GM19240 (cell line): Measurements from ENCODE around the gene MAST3.
"Not testable (repeated sequence)": the region's sequence is repeated elsewhere in the genome, so short reads cannot be mapped to it uniquely, and the experiment has no call there.

Experiments used
- DNase-seq: peaks from one replicate; pipeline ENCODE4 v3.0.0; 2011; ENCODE audit warnings: low spot score; ENCODE audit not compliant: insufficient read length

The MAST3 gene

DNA sequence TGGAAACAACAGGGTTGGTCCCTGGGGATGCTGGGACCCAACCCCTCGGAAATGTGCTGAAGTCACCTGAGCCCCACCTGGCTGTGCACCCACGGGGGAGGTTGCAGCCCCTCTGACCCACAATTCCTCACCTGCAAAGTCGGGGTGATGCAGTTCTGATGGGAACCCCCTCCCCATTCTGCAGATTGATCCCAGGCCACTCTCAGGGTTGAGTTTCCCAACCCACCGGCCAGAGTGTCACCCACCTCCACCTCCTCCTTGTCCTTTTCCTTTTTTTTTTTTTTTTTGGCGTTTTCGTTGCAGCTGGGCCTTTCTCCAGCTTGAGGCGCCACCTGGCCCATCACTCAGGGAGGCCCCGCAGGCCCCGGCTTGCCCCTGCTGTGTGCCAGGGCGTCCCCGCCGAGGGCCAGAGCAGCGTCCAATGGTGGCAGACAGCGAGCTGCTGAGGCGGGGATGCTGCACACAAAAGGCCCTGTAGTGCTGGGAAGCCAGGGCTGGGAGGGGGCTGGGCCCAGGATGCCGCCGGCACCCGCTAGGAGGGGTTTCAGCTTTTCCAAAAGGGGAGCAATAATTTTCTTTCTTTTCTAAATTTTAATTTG, 60.0 kb downstream of the MAST3 start:
- no peak for DNase-seq

DNA sequence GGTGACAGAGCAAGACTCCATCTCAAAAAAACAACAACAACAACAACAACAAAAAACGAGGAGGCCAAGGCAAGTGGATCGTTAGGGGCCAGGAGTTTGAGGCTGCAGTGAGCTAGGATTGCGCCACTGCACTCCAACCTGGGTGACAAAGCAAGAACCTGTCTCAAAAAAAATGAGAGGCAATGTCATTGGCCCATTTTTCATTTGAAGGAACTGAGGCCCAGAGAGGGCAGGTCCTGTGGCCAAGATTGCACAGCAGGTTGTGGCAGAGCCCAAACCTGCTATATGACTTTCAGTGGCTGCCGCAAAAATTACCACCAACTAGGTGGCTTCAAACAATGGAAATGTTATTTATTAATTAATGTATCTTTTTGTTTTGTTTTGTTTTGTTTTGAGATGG, 60.9 kb downstream of the MAST3 start:
- DNase-seq, result no peak

DNA sequence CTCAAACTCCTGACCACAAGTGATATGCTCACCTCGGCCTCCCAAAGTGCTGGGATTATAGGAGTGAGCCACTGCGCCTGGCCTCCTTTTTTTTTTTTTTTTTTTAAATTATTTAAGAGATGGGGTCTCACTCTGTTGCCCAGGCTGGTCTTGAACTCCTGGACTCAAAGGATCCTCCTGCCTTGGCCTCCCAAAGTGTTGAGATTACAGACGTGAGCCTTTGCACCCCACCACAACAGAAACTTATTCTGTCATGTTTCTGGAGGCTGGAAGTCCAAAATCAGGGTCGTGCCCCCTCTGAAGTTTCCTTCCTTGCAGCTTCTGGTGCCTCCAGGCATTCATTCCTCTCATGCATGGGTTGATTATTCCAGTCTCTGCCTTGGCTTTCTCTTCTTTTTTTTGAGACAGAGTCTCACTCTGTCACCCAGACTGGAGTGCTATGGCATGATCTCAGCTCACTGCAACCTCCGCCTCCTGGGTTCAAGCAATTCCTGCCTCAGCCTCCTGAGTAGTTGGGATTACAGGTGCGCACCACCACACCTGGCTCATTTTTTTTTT, 61.6 kb downstream of the MAST3 start:
- DNase-seq, result not testable (repeated sequence)

GRCh38 chr19:18159810-18160209, 62.2 kb downstream of the MAST3 start:
- no peak for DNase-seq

GRCh38 chr19:18160493-18160970, 63.0 kb downstream of the MAST3 start:
- no peak for DNase-seq

DNA sequence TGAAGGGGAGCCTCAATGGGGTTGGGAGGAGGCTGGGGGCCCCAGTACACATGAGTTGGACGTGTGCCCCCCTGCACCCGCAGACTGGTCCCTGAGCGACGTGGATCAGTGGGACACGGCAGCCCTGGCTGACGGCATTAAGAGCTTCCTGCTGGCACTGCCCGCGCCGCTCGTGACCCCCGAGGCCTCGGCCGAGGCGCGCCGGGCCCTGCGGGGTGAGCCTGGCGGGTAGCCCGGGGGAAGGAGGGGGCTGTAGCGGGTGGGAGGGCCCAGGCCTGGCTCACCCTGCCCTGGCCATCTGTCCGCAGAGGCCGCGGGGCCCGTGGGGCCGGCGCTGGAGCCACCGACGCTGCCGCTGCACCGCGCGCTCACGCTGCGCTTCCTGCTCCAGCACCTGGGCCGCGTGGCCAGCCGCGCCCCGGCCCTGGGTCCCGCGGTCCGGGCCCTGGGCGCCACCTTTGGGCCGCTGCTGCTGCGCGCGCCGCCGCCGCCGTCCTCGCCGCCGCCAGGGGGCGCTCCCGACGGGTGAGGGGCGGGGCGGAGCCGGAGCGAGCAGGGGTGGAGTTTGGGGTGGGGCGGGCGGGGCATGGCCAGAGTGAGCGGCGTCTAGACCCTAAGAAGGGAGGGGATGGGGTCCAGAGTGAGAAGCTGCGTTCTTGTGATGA, 63.5 kb downstream of the MAST3 start:
- peak; percentile 93 for DNase-seq

GRCh38 chr19:18161636-18162002, 64.0 kb downstream of the MAST3 start:
- DNase-seq, result no peak

- no peak for DNase-seq
Measured at GRCh38 chr19:18164072-18164471, 66.5 kb downstream of the MAST3 start.

- DNase-seq, result no peak
Measured at GRCh38 chr19:18165794-18166544, 68.4 kb downstream of the MAST3 start.

- peak; percentile 0 for DNase-seq
Measured at GRCh38 chr19:18167011-18167410, 69.4 kb downstream of the MAST3 start.

DNA sequence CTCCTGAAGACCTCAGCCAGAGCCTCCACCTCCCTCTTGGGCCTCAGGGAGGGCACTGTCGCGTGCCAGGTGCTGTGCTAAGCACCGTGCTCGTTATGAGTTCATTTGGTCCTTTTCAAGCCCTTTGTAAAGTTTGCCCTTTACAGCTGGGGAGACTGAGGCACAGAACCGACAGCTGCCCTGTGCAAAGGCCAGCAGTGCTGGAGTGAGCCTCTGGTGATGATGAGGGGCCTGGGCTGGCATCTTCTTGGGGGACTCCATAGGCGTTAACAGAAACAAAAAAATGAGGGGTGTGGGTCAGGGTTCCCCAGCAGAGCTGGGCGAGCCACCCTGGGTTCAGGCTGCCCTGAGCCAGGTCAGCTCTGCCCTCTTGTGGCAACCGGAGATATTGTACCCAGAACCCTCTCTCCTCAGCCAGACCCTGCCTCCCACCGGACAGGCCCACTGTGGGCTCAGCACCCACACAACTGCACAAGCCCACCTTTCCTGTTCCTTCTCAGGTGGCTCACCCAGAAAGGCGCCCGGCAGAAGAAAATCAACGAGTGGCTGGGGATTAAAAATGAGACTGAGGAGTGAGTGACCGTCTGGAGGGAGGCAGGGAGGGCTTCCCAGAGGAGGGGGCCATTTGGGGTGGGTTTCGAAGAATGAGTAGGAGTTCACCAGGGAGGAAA, 70.5 kb downstream of the MAST3 start:
- DNase-seq, result peak; percentile 94

DNA sequence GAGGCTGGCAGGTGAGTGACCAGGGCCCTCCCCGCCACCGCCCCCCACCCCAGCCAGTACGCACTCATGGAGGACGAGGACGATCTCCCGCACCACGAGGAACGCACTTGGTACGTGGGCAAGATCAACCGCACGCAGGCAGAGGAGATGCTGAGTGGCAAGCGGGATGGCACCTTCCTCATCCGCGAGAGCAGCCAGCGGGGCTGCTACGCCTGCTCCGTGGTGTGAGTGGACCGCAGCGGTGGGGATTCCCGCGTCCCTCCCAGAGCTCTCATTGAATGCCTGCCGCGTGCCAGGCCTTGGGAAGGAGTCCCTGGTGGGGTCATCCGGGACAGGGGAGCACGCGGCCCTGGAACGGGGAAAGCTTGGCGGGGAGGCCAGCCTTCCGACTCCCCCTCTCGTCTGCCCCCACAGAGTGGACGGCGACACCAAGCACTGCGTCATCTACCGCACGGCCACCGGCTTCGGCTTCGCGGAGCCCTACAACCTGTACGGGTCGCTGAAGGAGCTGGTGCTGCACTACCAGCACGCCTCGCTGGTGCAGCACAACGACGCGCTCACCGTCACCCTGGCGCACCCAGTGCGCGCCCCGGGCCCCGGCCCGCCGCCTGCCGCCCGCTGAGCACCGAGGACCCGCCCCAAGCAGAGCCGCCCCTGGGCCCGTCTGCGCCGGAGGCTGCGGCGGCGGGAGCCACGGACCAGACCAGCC, 71.2 kb downstream of the MAST3 start:
- DNase-seq, result peak; percentile 0

DNA sequence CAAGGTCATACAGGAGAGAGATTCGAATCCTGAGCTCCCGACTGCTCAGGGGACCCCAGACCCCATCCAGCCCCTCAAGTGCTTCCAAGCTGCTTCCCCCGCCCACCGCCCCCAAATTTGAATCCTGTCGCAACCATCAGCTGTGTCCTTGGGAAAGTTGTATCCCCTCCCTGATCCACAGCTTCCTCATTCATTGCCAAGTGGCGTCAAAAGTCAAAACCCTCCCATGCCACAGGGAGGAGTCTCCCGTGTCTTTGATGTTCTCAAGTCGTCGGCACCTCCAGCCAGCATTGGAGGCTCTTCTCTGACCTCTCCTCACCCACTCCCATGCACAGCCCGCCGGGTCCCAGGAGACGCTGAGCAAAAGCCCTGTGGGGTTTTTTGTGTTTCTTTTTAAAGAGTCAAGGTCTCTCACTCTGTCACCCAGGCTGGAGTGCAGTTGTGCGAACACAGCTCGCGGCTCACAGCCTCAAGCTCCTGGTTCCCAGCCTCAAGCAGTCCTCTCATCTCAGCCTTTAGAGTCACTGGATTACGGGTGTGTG, 73.2 kb downstream of the MAST3 start:
- DNase-seq, result no peak

DNA sequence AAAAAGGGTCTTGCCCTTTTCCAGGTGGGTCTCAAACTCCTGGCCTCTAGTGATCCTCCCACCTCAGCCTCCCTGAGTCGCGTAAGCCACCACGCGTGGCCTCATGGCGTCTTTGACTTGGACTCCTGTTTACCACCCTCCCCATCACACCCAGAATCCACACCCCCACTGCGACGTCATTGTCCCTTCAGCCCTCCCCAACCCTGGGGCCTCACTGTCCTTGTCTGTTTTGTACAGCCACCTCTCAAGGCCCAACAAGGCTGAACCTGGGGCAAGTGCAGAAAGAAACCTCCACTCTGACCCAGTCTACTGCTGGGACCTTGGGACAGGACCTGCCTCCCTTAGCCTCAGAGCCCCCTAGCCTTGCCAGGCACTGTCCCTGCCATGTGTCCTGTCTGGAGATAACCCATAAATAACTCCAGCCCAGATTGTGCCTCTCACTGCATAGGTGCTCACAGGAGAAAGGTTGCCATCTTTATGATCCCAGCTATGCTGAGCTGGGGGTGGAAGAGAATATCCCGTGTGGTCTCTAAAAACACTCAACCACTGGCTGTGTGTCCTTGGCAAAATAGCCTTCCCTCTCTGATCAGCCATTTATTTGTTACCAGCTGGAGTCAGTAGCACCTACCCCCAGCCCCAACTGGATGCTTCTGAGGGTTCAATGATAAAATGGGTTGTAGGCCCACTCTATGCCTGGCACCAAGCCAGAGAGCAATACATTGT, 74.2 kb downstream of the MAST3 start:
- no peak for DNase-seq

- no peak for DNase-seq
Measured at GRCh38 chr19:18172331-18173053, 74.9 kb downstream of the MAST3 start.

DNA sequence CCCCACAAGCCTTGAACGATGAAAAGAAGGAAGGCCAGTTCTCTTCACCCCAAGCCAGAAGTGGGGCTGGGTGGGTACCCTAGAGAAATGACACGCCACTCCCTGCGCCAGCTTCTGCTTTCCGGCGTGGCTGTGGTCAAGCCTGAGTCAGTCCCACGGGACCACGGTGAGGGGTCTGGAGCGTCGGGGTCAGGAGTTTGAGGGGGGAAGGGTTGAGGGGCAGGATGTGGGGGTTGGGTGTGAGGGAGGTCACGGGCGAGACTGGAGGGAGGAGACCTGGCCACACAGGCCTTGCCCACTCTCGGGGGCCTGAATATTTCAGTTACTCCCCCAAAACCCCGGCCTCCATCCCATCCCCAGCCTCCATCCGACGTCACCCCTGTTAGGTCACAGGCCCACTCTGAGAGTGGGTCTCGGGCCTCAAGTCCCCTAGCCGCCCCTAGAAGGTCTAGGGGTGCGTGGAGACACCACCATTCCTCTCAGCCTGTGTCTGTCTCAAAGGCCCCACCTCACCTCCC, 75.5 kb downstream of the MAST3 start:
- no peak for DNase-seq

DNA sequence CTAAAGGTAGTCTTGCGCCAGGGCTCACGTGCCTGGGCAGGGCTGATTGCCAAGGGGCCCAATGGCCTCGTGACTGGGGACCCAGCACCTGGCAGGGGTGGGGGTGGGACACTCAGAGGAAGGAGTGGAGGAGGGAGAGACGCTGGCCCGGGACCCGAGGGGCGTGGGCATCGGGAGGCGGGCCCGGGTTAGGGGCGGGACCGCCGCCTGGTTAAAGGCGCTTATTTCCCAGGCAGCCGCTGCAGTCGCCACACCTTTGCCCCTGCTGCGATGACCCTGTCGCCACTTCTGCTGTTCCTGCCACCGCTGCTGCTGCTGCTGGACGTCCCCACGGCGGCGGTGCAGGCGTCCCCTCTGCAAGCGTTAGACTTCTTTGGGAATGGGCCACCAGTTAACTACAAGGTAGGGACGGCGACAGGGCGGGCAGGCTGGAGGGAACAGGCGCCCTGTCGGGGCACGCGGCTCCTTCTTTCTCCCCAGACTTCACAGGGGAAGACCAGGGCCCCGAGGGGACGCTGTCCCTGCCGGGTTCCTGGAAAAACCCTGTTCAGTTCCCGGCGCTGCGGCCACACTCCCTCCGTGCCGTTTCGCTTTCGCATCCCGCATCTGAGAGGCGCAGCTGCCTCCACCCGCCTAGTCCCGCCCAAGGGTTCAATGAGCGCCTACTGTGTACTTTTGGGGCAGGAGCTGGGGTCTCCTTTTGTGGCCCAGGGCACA, 76.2 kb downstream of the MAST3 start, which contains the start of gene IFI30:
Gene IFI30, plus strand, starts transcription at position 242 of the 717 bp plus-strand sequence. Its CDS starts 29 bp downstream, at position 271.
- DNase-seq, result no peak

DNA sequence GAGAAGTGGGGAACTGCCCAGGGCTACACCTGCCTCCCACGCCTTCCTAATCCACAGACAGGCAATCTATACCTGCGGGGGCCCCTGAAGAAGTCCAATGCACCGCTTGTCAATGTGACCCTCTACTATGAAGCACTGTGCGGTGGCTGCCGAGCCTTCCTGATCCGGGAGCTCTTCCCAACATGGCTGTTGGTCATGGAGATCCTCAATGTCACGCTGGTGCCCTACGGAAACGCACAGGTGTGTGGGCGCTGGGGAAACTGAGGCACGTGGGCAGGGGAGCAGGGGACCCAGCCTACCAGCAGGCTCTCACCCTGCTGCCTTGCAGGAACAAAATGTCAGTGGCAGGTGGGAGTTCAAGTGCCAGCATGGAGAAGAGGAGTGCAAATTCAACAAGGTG, 77.4 kb downstream of the MAST3 start:
- DNase-seq, result no peak
